Right lobe of liver (tissue), 4 donors: Measurements from ENCODE around the gene SCN3B.

Experiments used
- POLR2A ChIP-seq: fragments of 450-650 bp; IDR thresholded peaks from one replicate; pipeline ENCODE4 v1.6.1; 2017; ENCODE audit warnings: antibody characterized with exemption, mild to moderate bottlenecking
- TF ChIP-seq, protein P1 (sequence below), 4 donors: fragments of 200-600 bp in 3 of 4; fragments of 450-650 bp in 1 of 4; IDR thresholded peaks; one replicate each; pipeline versions ENCODE4 v1.5.1 to v1.8.0; 2016 to 2022; ENCODE audit warnings: antibody characterized with exemption in 4 of 4, mild to moderate bottlenecking in 2 of 4
- donor health status: DM: no; HTN: no; CAD: no.
- donor health status: DM: no; HTN: no; CAD: no.
- donor health status: DM: no; HTN: yes; CAD: no.

DNA sequence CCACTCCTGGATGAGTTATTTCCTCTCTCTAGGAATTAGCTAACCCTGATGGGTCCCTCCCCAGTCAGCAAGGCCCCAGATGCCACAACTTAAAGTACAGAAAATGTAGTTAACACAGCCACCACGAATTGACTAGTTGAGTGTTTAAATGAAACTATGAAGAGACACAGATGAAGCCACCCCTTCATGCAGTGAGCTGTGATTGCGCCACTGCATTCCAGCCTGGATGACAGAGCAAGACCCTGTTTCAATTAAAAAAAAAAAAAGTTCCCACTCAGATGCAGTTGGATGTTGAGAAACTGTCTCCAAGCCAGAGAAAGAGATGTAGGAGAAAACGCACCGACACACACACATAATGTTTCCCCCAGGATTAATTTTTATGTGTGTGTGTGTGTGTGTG is 53.3 kb downstream of the SCN3B start:
- TF ChIP-seq, protein P1, sequence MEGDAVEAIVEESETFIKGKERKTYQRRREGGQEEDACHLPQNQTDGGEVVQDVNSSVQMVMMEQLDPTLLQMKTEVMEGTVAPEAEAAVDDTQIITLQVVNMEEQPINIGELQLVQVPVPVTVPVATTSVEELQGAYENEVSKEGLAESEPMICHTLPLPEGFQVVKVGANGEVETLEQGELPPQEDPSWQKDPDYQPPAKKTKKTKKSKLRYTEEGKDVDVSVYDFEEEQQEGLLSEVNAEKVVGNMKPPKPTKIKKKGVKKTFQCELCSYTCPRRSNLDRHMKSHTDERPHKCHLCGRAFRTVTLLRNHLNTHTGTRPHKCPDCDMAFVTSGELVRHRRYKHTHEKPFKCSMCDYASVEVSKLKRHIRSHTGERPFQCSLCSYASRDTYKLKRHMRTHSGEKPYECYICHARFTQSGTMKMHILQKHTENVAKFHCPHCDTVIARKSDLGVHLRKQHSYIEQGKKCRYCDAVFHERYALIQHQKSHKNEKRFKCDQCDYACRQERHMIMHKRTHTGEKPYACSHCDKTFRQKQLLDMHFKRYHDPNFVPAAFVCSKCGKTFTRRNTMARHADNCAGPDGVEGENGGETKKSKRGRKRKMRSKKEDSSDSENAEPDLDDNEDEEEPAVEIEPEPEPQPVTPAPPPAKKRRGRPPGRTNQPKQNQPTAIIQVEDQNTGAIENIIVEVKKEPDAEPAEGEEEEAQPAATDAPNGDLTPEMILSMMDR (IDR thresholded peaks at IDR 0.05), result no peak
- TF ChIP-seq POLR2A, result no peak
